ENCODE measurements around the gene RBPJ.
"Not testable (repeated sequence)": the region's sequence is repeated elsewhere in the genome, so short reads cannot be mapped to it uniquely, and the experiment has no call there.

RBPJ gene

DNA sequence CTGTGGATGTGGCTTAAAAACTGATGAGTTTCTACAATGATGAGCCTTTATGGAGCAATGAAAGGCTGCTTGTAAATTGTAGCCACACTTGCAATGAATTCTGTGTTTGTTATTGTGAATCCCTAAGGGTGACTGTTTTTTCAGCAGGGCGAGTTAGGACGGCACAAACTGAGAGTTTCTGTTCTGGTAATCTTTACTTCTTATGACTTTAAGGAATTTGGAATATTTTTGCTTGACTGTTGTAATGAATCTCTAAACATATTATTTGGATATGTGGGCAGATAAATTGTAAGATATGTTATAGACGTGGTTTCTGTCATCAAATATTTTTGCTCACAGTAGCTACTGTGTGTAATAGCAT, 22.2 kb downstream of the RBPJ start:
- DNase-seq: no peak

DNA sequence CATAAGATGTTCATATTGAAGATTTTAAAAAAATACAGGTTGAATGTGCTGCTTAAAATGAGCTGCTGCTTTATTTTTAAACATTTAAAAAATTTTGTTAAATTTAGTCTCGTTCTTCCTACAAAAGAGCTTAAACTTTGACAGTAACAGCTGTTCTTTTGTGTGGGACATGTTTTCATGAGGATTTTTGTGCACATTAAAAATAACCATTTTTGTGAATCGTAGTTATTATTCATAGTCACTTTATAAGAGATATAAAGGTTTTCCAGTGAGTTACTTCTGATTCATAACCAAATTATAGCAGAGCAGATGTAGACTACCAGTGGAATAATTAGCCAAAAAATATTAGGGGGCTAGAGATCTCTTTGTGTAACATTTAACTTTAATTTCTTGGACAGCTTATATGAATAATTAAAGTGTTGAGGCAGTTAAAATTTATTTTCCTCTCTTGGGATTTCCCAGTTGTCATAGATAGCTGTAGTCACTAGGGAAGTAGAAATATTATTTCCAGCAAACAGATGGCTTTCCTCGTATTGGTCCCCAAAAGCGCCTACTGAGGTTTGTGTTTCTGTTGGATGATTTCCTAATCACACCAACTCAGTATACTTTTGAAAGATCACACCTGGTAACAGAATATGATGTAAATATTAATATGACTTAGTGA, 24.2 kb downstream of the RBPJ start:
- DNase-seq: peak; percentile 34

DNA sequence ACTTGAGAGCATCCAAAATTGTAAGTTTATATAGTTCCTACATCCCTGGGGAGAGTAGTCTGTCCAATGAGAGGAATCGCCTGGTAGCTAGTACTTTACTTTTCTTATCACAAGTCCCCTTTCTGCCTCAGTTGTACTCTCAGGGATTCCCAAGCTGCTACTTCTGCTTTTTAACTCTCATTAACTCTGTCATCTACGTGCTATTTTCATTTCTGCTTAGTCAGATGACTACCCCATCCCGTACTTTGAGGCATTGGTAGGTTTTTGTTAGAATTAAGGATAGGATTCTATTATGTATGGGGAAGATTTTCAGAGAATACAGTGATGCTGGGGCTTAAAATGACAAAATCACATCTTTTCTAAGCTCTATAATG, 24.7 kb downstream of the RBPJ start:
- peak; percentile 49 for DNase-seq

DNA sequence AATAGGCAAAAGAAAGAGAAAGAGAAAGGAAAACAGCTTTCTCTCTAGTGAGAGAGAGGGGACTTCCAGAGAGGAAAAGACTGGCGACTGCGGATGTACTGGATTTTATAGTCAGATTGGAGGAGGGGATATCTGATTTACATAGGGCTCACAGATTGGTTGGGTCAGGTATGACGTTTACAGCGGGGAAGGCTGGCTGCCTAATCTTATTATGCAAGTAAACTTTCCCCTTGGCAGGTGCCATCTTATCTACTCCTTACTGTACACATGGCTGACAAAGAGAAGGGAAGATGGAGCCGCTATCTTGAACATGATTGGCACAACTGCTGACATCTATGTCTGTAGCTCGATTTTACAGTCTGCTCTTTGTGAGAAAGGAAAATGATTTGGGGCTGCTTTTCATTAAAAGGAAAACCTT, 25.4 kb downstream of the RBPJ start:
- peak; percentile 41 for DNase-seq

DNA sequence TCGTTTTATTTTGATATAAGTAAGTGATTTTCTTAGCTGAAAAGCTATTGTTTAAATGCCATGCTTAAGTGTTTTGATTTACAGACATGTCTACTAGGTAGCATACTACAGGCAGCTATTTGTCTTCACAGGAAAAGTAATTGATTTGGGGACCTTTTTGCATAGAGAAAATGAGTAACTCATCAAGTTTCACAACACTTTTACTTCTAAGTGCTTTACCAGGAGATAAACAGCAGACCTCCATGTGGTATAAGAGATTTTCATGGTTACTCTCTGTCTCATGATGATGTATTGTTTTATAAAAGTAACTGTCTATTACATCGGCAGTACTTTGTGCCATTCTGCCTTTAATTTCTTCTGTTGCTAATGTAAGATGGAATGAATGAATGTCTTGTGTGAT, 28.7 kb downstream of the RBPJ start:
- DNase-seq: no peak

DNA sequence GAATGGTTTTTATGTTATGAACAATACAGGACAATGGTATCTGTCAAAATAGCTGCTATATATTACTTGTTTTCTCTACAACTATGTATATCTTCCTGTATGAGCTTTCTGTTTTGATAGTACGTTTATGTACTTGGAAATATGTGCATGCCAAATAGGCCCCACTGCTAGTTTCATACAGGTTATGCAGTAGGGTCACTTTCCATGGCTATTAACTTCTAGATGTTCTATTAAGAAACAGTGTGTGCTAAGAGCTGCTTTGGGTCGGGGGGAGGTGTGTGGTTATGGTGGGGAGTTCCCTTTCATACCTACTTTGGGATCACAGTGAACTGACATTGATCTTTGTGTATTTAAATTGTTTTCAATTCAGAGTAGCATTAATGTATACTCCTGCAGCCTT, 30.9 kb downstream of the RBPJ start:
- DNase-seq: no peak

DNA sequence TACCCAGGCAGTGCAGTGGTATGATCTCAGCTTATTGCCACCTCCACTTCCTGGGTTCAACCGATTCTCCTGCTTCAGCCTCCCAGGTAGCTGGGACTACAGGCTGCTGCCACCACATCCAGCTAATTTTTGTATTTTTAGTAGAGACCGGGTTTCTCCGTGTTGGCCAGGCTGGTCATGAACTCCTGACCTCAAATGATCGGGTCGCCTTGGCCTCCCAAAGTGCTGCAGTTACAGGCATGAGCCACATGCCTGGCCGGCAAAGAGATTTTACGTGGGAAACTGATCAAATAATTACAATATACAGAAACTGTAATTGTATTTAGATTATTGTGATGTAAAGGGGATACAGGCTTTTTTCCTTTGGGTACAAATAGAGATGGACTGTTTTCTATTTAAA, 33.7 kb downstream of the RBPJ start:
- DNase-seq: no peak

DNA sequence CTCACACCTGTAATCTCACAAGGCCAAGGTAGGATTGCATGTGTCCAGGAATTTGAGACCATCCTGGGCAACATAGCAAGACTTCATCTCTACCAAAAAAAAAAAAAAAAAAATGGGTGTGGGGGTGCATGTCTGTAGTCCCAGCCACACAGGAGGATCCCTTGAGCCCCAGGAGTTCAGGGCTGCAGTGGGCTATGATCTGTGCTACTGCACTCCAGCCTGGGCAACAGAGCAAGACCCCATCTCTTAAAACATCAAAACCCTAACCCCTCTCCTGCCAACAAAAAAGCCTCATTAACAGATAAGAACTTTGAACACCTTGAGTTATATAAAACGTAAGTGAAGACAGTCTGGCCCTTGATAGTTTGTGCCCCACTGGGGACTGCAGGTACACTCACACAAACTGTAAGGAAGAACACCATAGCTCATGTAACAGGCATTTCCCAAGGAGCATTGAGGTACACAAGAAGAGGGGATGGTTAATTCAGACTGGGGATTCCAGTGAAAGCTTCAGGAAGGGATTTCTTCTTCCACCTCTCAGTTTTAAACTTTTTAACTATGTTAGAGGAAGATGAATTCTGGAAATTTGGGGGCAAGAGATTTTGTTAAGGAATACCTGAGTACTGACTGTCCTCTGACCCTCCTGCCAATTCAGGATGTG, 34.7 kb downstream of the RBPJ start:
- no peak for DNase-seq

DNA sequence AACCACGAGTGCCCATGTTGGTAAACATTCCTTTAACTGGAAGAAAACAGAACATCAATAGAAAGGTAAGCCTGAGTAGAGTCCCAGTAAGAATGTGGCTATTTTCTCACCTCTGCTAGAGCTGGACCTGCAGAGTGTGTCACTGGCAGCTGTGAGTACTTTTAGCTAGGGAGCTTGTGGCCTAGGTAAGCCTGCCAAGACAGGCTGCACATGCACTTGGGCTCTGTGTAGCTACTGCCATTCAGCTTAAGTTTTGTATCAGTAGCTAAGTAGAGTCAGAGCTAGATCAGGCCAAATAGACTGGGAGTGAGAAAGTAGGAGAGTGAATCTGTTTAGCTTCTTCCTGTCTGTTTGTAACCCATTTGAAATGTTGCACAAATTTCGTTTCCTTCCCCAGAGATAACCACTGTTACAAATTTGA, 35.3 kb downstream of the RBPJ start:
- DNase-seq: peak; percentile 28

DNA sequence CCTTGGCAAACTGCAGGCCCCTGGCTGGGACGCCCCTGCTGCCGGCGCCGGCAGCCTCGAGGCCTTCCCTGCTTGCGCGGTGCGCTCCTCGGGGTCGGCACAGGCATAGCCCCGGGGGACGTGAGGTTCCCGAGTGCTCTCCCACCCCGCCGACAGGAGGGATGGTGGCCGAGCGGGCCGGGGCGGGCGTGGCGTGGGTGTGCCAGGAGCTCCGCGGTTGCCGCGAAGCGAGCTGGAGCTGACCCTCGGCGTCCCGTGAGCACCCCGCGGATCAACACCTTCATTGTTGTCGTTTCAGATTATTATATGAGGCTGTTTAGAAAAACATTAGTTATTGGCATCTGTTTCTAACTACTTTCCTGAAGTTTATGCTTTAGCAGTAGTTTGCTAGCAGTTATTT, 38.7 kb downstream of the RBPJ start:
- not testable (repeated sequence) for DNase-seq

DNA sequence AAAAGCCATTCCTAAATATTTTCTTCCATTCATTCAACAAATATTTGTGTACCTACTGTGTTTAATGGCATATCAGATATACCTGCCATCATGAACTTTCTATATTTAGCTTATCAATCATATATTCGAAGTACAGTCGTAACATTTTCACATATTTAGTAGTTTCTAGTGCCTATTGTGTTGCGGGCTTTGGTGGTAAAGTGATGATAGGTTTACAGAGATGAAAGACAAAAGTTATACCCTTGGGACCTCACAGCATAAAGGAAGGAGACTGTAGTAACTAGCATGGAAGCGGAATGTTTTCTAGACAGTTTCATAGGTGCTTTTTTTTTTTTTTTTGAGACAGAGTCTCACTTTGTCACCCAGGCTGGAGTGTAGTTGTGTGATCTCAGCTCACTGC, 39.5 kb downstream of the RBPJ start:
- no peak for DNase-seq

DNA sequence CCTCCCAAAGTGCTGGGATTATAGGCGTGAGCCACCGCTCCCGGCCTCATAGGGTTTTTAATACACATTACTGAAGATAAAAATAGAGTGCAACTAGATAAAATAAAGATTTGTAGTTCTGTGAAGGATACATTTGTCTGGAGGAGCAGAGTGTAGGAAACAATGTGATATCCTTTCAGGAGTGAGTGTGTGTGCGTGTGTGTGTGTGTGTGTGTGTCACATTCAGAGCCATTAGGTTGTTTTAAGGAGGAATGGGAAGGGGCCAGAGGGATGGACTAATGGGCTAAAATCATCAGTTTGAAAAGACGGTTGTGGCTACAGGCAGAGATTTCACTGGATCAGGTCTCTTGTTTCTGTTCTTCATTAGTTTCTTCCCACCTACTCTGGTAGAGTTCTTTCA, 40.0 kb downstream of the RBPJ start:
- DNase-seq: no peak

DNA sequence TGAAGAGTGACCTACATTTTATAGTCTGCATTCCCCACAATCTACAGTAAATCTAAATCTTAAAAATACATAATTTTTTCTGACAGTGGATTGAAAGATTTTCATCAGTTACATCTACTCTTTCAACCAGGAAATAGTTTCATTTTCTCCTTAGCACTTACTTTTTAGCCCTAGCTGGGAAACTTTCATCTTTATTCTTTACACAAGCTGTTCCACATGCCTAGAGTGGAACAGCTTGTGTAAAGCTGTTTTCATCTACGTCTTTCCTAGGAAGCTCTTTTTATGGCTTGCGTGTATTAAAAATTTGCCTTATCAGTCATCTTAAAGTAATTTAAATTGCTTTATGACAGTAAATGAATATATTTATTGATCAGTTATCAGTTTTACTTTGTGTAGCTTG, 40.5 kb downstream of the RBPJ start:
- no peak for DNase-seq

DNA sequence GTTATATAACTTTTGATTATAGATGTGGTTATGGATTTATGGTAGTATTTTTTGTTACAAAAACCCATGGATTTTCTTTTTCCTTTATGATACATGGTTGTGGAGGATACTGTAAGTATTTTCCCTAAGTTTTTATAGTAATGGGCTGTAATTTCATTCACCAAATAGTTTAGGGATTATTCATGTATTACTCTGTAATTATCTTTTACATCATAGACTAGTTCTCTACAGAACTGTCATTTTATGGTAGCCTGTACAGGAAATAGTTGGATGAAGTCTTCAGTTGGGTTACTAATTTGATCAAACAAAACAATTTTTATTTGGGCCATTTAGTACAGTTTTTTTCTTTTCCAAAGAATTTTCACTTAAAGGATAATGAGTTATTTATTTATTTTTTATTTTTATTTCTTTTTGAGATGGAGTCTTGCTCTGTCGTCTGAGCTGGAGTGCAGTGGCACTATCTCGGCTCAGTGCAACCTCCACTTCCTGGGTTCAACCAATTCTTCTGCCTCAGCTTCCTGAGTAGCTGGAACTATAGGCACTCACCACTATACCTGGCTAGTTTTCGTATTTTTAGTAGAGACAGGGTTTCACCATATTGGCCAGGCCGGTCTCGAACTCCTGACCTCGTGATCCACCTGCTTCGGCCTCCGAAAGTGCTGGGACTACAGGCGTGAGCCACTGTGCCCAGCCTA, 42.1 kb downstream of the RBPJ start:
- no peak for DNase-seq

DNA sequence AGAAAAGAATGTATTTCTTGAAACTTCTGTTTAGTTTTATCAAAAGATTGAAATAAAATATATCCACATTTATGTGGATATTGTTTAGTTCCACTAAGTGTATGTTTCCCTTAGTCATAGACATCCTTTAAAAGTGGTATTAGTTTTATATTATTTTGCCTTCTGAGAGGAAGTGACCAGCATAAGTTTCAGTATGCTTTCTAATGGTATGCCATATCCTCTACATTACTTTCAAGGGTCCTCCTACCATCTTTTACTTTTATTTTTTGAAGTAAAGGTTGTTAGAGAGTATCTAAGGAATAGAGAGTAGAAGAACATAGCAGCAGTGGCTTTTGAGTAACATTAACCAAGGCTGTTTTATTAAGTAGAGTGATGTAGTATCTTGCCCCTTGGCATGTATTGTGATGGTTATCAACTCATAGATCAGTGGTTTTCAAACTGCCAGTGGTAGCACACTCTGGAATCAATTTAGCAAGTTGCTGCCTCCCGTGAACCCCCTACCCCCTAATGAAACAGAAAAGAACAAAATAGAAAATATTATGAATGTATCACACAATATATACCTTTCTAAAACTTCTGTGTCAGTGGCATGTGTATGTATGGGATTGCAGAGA, 44.8 kb downstream of the RBPJ start:
- no peak for DNase-seq

DNA sequence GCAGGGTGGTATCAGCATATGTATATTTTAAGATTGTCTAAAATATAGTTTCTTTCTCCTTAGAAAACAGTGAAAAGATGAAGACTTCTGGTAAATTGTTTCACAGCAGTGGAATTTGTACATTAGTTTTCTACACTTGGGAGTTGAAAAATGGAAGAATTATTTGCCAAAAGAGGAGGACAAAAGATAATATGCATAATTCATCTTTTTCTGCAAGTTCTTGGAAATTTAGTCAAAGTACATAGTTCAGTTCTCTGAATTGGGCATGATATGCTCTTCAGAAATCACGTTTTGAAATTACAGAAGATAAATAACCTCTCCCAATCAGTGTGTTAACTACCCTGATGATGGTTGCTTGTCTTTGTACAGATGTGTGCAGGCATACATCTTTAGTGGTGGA, 47.0 kb downstream of the RBPJ start:
- DNase-seq: no peak

DNA sequence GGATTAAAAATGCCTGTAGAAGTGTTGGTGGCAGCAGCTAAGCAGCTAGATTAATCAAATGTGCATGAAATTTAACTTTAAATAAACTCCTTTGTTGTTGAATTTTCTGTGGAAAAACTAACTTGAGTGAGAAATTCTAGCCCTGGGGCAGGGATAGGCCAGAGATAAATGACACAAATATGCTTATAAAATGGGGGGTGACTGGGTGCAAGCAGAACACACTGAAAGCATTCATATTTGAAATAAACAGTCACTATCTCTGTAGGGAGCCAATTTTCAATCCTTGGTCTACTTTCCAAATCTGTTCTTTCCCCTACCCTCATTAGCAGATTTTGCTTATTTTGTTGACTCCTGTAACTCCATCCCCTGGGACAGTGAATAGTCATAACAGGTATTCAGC, 47.9 kb downstream of the RBPJ start:
- DNase-seq: no peak

DNA sequence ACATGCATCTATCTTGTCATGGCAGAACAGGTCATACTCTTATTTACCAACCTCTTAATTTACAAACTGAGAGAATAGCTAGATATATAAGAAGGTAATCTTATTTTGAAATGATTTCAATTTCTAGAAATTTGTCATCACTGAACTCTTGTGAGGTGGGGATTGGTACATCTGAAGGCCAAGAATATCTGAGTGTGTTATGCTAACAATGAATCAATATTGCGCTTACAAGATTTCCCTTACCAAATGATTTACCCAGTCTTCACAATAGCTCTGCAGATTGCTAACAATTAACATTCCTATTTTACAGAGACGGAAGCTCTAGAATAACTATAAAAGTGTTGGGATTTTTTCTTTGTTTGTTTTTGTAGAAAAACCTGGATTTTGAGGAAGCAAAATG, 48.3 kb downstream of the RBPJ start:
- no peak for DNase-seq

DNA sequence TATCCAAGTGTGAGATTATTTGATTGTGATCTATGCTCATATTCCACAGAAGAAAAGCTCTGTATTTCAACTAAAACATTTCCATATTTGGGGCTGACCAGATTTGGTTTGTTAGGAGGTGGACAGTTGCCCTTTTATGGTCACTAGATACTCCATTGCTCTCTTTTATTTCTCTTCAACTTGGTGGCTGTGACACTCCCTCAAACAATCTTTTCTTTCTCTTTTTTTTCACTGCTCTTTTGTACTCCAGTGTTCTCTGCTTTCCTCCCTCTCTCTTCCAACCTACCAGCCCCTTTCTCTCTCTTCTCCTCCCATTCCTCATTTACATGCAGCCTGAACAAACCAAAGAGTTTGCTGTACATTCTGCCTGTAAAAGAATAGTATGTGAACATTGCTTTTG, 48.8 kb downstream of the RBPJ start:
- no peak for DNase-seq

DNA sequence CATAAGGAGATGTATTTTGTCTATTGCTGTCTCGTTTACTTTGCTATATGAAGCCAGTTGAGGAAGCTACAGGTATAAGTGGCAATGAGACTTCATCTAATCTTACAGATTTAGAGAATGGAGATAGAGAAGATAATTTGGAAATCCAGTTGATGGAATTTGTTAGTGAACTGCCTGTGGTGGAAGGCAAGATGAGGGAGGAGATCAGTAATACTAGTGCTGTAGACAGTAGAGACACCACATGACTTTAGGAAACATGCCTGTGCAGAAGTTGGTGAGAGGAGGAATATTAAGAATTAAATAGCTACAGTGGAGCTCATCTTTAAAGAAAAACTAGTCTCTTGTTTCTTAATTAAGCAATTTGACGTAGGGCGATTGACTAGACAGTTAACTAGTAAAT, 51.3 kb downstream of the RBPJ start:
- no peak for DNase-seq

DNA sequence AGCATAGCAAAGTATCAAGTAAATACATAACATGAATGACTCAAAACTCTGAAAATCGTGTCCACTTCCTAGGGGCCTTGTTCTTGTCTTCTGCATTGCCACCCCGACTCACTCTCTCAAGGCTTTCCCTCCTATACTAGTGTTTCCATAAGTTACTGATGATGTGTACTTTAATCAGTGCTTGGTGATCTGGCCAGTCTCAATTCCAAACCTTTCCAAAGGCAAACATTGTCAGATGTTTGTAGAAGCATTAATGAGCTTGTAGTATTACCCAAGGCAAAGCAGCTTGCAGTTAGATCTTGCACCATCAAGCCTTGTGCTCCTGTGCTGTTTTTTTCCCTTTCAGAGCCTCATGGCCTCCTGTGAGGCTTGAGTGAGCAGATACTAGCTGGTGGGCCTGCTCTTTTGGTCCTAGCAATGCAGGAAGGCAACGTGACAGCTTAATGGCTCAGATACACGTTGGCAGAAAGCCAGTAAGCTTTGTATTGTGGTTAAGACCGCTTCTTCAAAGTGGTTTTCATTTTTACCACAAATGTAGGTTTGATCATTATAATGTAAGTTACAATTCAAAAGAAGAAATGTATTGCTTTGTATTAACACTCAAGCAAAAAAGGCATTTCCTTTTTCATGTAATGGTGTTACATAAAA, 51.8 kb downstream of the RBPJ start:
- peak; percentile 83 for DNase-seq

DNA sequence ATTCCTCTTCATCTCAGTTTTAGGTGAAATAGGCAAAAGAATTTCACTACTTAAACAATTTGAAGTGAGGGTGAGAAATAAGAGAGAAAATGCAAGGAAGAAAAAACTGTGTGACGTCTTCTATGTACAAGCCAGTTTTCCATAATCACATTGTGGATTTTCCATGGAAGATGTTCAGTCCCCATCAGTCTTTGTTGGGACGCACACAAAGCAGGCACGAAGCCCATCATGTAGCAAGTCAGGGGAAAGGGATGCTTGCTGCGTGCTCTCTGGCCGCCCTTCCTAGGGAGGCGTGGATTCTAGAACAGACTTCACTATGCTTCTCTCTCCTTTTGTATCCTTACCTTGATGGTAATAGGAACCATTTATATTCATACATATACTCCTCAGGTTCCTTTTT, 54.7 kb downstream of the RBPJ start:
- DNase-seq: no peak
